GM19468 (cell line): Measurements from ENCODE around the gene TOGARAM2.
"Not testable (repeated sequence)": the region's sequence is repeated elsewhere in the genome, so short reads cannot be mapped to it uniquely, and the experiment has no call there.

Experiments used
- ATAC-seq: cut with Tn5 transposase; IDR thresholded peaks from one replicate; pipeline ENCODE4 v1.9.1; 2021; ENCODE audit warnings: mild to moderate bottlenecking, moderate library complexity, moderate number of reproducible peaks; ENCODE audit not compliant: unreplicated experiment; ENCODE audit errors: extremely low read depth

Gene TOGARAM2

GRCh38 chr2:29066271-29066860, 85.3 kb downstream of the TOGARAM2 start:
- no peak for ATAC-seq

- ATAC-seq: no peak
Measured at GRCh38 chr2:29066997-29067605, 86.0 kb downstream of the TOGARAM2 start.

GRCh38 chr2:29068513-29068912, 87.4 kb downstream of the TOGARAM2 start:
- no peak for ATAC-seq

- no peak for ATAC-seq
Measured at GRCh38 chr2:29070526-29070925, 89.4 kb downstream of the TOGARAM2 start.

GRCh38 chr2:29071032-29071975, 90.2 kb downstream of the TOGARAM2 start:
- no peak for ATAC-seq

GRCh38 chr2:29072251-29072650, 91.2 kb downstream of the TOGARAM2 start:
- no peak for ATAC-seq

GRCh38 chr2:29072971-29073725, 92.0 kb downstream of the TOGARAM2 start:
- ATAC-seq: no peak

- no peak for ATAC-seq
Measured at GRCh38 chr2:29073933-29074332, 92.8 kb downstream of the TOGARAM2 start.

- no peak for ATAC-seq
Measured at GRCh38 chr2:29074411-29074810, 93.3 kb downstream of the TOGARAM2 start, which contains the start of gene PCARE. Gene PCARE (minus strand): TSS chr2:29074523. CDS start chr2:29074261, 262 bp downstream.

- ATAC-seq: no peak
Measured at GRCh38 chr2:29075894-29076705, 95.0 kb downstream of the TOGARAM2 start.

- ATAC-seq: no peak
Measured at GRCh38 chr2:29079887-29080286, 98.8 kb downstream of the TOGARAM2 start.

- no peak for ATAC-seq
Measured at GRCh38 chr2:29080886-29081743, 100.0 kb downstream of the TOGARAM2 start.

- ATAC-seq: no peak
Measured at GRCh38 chr2:29082804-29083495, 101.9 kb downstream of the TOGARAM2 start.

- ATAC-seq: no peak
Measured at GRCh38 chr2:29084554-29084953, 103.5 kb downstream of the TOGARAM2 start.

- ATAC-seq: not testable (repeated sequence)
Measured at GRCh38 chr2:29090311-29090710, 109.2 kb downstream of the TOGARAM2 start.

- no peak for ATAC-seq
Measured at GRCh38 chr2:29096969-29097368, 115.9 kb downstream of the TOGARAM2 start.

- ATAC-seq: no peak
Measured at GRCh38 chr2:29097569-29097968, 116.5 kb downstream of the TOGARAM2 start.

GRCh38 chr2:29100564-29100963, 119.5 kb downstream of the TOGARAM2 start:
- no peak for ATAC-seq
